GM19463 (cell line): Measurements from ENCODE around the gene CAPN13.
"Not testable (repeated sequence)": the region's sequence is repeated elsewhere in the genome, so short reads cannot be mapped to it uniquely, and the experiment has no call there.

Source experiments
- ATAC-seq: cut with Tn5 transposase; IDR thresholded peaks from one replicate; pipeline ENCODE4 v1.9.1; 2021; ENCODE audit warnings: mild to moderate bottlenecking, moderate library complexity; ENCODE audit not compliant: unreplicated experiment

The CAPN13 gene

DNA sequence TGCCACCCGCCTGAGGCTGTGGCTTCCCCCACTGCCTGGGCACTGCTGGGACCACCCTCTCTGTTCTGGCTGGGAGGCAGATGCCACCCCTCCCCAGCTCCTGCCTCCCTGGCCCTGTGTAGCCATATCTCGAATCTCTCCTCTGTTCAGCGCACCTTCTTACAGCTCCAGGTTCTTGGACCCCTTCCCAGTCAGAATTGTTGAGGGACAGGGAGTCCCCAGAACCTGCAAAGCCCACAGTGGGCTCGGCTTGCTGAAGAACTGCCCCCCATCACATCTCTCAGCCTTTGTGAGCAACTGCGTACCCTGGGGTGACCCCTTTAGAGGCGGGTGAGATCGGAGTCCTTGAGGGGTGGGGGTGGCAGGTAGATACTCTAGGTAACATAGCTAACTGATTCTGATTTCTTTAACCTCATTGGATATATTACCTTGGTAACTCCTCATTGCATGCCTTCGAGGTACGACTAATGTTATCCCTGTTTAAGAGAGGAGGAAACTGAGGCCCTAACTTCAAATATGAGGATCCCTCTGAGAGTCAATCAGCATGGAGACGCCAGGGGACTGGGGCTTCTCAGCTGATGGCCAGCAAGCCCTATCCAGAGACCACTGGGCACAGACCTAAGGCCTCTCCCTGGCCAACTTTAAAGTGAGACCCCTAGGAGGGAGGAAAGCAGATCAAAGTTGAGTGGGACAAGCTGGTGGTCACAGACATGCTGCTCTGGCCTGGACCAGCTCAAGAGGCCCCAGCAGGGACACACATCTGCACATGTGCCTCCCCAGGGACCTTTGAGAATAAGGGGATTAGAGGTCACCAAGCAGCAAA lies 101.3 kb downstream of the CAPN13 start:
- no peak for ATAC-seq

DNA sequence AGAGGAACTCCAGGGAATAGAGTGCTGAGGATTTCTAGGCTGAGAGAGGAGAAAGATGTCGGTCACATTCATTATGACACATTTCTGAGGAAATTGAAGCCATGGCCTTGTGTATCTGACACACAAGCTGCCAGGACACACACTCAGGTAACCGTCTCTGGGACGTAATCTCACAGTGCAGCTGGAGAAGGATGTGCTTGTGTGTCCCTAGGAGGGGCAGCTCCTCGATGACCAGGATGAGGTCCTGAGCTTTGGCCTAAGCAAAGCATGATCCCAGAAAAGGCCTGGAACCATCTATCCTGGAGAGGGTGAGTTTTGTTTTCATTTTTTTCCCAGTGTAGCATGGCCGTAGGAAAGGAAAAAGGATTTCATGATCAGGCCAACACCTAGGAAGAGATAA lies 102.2 kb downstream of the CAPN13 start:
- no peak for ATAC-seq

DNA sequence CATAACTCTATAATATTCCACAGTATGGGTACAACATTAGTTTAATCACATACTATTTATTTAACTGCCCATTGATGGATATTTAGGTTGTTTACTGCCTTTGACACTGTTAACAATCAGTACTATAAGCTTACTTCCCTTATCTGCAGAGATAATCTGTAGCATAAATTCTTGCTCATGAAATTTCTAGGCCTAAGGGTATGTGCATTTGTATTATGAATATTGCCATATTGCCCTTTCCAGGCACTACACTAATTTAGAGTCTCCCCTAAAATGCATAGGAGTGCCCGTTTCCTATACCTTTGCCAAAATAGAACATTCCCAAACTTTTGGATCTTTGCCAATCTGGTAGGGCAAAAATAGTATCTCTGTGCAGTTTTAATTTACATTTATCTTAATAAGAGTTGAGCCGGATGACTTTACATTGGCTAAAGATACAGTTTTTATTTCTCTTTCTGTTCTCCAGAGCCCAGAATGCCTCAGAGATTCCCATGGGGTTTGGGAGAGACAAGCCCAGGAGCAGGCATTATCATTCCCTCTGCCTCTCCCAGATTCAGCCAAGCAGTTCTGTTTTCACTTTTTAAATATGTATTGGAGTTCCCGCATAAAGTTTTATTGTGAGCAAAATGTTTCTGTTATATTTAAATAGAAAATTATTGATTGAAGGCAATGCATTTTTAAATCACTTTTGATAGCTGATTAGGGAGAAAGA lies 102.8 kb downstream of the CAPN13 start:
- ATAC-seq, result no peak

DNA sequence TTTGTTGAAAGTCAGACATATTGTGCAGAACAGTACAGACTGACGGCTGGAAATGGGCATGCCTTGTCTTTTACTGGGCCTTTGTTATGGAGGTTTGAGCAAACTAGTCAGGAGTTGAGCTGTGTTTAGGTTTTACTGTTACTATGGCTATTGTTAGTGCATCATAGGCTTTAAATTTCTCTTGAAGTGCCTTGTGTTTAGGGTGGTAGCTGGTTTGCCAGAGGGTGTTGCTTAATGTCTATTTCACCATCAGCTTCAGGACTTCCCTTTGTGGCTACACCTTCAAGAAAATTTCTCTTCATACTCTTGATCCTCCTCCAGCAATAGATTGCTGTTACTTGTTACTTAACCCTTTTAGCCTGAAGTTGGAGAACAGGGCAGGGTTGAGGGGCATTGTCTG lies 104.6 kb downstream of the CAPN13 start:
- ATAC-seq, result no peak

DNA sequence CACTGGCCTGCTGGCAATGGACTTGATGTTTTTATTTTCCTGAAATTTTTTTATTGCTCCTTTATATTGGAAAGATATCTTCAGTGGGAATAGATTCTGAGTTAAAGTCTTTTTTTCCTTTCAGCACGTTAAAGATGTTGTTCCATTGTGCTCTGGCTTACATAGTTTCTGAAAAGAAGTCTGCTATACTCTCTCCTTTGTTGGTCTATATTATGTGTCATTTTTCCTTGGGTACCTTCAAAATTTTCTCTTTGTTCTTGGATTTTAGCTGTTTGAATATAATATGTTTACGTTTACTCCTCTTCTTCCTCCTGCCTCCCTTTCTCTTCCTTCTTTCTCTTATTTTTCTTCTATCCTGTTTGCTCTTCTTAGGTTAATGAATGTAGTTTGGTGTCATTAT lies 105.5 kb downstream of the CAPN13 start:
- no peak for ATAC-seq

DNA sequence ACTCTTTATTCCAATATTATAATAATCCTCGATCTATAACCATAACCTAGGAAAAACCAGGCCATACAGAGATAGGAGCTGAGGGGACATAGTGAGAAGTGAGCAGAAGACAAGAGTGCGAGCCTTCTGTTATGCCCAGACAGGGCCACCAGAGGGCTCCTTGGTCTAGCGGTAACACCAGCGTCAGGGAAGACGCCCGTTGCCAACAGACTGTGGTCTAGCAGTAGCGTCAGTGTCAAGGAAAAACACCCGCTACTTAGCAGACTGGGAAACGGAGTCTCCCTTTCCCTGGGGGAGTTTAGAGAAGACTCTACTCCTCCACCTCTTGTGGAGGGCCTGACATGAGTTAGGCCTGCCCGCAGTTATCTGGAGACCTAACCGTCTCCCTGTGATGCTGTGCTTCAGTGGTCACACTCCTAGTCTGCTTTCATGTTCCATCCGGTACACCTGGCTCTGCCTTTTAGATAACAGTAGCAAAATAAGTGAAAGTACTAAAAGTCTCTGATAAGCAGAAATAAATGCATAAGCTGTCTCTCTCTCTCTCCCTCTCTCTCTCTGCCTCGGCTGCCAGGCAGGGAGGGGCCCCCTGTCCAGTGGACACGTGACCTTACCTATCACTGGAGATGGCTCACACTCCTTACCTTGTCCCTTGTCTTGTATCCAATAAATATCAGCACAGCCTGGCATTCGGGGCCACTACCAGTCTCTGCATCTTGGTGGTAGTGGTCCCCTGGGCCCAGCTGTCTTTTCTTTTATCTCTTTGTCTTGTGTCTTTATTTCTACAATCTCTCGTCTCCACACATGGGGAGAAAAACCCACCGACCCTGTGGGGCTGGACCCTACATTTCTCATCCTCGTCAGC lies 109.8 kb downstream of the CAPN13 start:
- not testable (repeated sequence) for ATAC-seq

DNA sequence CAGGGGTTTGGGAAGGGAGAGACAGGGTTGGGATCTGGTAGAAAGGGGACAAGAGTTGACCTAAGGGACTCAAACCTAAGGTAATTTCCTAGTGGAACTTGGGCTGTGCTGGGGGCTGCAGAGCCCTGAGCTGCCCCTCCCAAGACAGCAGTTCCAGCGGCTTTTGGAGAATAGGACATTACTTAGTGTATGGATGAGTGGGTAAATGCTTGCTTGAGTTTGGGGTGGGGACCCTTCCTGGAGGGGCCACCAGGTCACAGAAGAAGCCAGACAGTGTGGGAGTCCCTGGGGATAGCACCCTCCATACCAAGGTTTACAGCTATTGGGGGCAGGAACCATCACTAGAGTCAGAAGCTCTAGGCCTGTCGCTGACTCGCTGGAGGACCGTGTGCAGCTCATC lies 111.5 kb downstream of the CAPN13 start:
- no peak for ATAC-seq

DNA sequence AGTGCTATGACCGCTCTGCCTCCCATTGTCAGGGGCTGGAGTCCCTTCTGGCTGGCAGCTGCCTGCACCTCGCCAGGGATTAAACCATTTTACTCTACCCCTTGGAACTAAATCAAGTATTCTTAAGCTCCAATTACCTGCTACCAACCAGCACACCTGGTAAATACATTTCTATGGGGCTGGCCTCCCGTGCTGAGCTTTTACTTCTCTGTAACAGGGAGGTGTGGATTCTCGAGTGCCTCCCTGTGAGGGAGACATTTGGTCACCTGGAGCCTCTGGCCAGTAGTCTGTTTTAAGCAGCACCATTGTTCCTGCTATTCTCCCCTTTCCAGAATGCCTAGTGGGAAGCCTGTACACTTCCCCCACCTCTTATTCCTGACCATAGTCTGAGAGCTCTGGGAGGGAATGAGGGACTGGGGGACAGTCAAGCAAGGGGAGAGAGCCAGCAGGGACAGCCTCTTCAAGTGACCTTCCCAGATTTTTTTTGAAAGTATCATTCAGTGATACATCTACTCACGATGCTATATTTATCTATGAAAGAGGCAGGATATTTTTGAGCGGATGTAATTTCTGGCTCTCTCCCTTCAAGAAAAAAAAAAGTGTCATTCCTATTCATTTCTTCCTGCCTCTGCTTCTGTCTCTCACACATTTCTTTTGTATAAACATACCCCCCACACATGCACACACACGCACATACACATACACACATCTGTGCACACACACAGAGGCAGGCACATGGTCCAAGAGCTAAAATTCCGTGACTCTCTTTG lies 112.8 kb downstream of the CAPN13 start:
- no peak for ATAC-seq

DNA sequence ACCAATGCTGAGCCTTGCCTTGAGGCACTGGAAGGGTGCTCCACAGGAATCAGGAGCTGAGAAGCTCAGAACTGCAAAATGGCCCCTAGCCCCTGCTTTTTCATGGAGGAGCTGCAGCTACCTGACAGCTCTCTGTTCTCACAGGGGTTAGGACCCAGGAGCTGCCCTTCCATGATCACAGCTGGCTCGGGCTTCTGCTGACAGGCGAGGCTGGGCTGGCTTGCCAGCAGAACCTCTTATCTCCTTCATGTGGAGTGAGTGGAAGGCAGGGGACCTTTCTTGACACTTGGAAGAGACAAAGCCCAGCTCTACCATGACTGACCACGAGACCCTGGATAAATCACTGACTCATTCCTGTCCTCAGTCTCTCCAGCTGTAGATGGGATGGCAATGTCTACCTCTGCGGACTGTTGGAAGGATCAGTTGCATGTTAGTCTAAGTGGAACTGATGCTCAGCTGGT lies 113.4 kb downstream of the CAPN13 start:
- ATAC-seq, result no peak

DNA sequence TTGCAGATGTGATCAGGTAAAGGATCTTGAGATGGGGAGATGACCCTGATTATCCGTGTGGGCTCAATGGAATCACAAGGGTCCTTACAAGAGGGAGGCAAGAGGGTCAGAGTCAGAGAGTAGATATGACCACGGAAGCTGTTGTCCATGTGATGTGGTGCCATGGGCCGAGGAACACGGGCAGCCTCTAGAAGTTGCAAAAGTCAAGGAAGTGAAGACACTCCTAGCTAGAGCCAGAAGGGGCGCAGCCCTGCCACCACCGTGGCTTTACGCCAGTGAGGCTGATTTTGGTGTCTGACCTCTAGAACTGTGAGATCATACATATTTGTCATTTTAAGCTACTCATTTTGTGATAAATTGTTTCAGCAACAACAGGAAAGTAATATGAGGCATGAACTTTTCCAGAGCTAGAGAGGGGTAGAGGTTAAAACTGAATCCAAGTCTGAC lies 114.4 kb downstream of the CAPN13 start:
- no peak for ATAC-seq

DNA sequence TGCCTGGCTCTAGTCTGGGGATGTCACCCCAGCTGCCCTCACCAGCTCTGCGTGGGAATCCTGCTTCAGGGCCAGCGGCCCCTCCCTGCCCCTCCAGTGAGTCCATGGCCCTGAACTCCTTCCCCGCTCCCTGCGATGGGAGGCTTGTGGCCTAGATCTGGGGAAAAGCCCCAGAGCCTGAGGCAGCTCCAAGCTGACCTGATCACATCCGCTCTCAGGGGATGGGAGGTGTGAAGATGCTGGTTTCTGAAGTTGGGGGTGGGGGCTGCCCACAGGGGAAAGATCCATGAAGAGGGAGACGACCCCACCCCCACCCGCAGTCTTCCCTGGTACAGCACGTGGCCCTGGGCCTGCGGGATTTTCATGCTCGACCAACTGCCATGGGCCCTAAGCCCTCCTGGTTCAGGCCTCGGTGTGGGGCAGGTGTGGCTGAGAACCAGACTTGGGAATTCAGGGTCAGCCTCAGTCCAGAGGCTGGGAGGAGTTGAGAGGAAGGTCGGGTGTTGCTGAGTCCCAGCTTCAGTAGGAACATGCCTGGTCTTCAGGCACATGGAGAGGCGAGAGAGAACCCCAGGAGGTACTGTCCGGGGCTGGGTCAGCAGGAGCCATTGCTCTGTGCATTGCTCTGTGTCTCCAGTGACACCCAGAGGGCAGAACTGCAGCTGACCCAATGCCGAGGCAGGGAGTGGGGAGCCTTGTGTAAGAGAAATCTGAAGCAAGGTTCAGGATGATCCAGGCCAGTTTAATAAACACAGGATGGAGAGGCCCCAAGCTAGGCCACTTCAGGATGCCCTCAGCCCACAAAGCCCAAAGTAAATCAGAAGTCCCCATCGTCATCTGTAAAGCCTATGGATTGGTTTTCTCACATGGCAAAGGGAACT lies 115.1 kb downstream of the CAPN13 start:
- no peak for ATAC-seq

DNA sequence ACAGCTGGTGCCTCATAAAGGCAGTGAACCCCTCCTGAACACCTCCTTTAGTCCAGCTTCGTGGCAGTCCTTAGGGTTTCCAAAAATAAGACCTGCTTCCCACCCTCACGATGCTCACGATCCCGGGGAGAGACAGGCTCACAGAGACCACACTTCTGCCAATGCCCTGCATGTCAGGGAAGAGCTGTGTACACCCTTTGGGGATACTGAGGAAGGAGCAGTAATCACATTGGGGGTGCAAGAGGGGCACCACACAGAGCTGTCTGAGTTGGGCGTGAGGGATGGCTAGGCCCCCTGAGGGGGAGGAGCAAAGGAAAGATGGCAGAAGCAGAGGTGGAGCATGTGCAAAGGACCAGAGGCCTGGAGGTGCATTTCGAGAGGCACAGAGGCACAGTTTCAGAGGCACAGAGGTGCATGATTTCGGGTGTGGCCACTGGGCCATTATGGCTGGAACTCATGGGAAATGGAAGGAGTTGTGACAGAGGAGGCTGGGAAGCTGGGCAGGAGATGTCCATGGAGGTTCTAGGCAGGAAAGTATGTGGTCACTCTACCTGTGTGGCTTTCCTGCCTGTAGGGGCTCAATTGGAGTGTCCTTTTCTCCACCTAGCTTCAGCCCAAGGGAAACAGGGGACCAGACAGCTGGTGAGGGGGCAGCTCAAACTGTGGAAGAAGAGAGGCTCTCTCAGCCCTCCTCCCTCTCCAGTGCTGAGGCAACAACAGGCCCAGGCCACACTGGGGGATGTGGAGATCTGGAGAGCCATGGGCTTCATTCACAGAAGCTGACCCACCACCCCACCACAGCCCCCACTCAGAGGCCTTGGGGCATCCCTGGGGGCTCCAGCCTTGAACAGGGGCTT lies 115.9 kb downstream of the CAPN13 start:
- no peak for ATAC-seq

DNA sequence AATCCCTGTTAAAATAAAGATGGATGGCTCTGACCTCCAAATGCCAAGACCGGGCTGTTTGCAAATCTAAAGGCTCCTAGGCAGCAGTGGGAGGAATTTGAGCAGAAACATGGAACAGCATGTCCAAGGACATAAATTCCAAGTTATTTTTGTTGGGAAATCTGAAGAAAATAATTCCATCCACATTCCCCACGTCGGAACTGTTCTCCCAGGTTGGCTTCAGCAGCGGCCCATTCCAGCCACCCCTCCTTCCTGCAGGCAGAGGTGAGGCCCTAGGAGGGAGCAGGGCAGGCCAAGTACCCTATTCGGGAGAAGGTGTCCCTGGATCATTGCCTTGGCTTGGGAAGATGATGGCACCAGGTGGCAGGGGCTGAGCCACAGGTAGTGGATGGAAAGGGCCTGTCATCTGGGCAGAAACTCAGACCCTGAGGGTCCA lies 117.1 kb downstream of the CAPN13 start:
- no peak for ATAC-seq

DNA sequence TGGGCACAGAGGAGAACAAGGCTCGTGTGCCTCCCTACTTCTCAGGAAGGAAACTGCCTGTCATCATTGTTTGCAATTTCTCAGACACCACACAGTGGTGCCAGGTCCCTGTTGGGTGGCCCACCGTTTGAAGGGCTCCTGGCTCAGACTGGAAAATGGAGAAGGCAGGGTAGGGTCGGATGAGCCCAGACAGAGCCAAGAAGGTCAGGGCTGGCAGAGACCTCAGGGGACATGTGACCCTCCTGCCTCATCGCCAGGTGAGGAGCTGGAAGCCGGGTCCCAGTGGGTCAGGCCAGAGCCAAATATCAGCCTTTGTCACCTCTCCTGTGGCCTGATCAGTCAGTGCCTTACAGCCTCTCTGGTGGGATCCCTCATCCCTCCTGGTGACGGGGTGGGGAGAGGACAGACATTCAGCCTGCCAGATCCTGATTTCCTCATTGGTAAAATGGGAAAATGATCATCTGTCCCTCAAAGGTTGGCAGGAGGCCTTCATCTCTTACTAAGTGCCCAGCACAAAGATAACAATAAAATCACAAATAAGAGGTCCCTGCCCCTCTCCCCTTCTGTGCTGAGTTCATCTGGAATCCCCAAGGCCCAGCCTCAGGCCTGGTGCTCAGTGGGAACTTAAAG lies 117.6 kb downstream of the CAPN13 start:
- ATAC-seq, result no peak

DNA sequence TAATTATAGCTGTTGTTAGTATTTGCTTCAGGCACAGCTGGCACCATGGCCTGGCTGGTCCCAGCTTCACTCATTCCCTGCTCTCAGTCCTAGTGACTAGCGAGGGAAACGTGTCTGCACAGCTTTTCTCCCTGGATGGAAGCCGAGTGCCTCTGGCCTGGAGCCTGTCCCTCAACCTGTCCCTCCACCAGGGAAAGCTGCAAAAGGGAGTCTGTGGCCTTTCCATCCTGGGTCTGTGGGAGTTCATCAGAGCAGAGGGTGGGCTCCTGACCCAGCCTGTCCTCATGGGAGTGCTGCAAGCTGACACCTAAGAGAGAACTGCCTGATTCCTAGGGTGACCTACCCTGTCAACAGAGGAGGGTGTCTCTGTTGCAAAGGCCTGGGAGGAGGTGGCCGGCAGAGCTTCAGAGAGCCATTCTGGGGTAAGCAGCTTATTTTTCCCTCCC lies 118.3 kb downstream of the CAPN13 start:
- ATAC-seq, result no peak

DNA sequence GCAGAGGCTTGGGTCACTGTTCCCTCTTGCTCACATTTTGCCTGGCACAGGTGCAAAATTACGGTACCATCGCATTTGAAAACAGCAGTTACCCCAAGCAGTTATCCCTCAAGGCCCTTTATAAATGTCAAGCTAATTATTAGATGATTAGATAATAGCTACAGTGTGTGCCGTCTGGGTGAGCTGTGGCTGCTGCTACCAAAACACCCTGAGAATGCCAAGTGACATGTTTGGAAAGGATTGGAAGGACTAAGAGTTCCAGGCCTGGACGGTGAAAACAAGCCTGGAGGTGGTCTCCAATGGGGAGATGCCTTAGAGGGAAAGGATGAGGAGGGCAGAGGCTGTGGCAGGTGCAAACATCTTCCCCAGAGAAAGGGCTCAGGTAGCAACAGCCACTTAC lies 120.6 kb downstream of the CAPN13 start:
- no peak for ATAC-seq

DNA sequence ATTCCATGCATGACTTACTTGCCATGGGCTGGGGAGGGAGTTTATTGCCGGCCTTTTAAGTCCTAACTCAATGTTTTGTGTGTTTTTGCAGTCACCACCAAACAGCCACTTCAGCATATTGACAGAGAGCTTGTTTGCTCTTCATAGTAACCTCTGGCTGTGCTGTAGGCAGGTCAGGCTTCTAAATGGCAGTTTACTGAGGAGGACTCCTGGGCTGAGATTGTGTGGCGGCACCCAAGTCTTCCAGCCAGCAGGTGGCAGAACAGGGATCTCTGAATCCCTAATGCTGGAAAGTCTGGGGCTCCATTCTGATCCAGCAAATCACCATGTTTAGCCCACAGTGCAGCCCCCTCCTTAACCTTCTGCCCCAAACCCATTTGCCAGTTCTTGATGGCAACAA lies 121.2 kb downstream of the CAPN13 start:
- no peak for ATAC-seq

DNA sequence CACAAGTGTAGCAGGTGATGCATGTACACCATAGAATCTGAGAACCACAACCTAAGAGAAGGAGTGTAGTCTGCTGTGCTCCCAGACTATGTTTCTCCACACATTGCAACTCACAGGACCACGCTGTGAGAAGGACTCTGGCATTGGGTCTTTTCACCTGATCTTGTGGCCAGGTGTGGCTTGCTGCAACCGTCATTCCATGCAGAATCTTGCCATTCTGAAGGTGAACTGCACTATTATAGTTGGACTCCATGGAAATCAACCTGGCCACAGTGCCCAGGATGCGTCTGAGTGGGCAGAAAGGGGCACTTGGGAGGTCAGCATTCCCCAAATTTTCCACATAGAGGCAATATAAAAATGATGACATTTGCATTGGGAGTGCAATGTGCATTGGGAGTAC lies 122.2 kb downstream of the CAPN13 start:
- ATAC-seq, result no peak
